ENCODE data around the gene SAMHD1. TPM values are rescaled to one million over a fixed set of nuclear protein-coding genes. Genes with fewer than 3 reads are reported as not detected.

The SAMHD1 gene
- total and polyA plus RNA-seq, 2 experiments from 2014 or later = 27.0 to 29.5 TPM

DNA sequence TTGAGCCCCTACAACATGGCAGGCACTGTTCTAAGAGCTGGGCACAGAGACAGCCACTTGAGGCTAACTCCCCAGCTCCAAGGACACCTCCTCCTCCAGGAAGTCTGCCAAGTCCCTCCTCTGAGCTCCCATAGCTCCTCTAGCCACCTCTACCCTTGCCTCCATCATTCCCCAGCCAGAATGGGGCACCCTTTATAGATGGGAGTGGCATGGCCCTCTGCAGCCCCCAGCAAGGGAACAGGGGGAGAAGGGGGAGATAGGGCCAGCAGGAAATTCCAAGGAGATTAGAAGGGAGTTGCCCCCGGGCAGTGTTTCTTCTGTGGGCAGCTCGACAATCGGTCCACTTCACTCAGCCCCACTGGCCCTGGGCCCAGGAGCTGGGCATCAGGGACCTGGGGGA lies 95.3 kb downstream of the SAMHD1 start:
- no peak overlapping the region for H3K27ac ChIP-seq
- no peak for DNase-seq (ENCODE audit: low spot score)
- H3K79me2 ChIP-seq = peaks cover 89% of the 10 kb centered on the region
- H3K9me3 ChIP-seq (ENCODE audit: low read depth) = no peaks in the 10 kb centered on the region
- H3K4me2 ChIP-seq = no peak overlapping the region
- H4K20me1 ChIP-seq (ENCODE audit: insufficient read depth, poor library complexity, severe bottlenecking) = peaks cover 52% of the 10 kb centered on the region
- H2AFZ ChIP-seq = no peak overlapping the region
- TF ChIP-seq CTCF (IDR thresholded peaks at IDR 0.05; ENCODE audit: poor library complexity) = no peak
- WGBS (ENCODE audit: low lambda C conversion rate, missing lambda C conversion rate) = 39% methylated on average over 3 of the region's 3 CpGs
- H3K4me1 ChIP-seq (ENCODE audit: insufficient read depth) = peaks cover 24% of the 10 kb centered on the region
- no peak overlapping the region for H3K4me3 ChIP-seq
- H3K9me2 ChIP-seq (replicated peaks; ENCODE audit: insufficient read depth) = no peaks in the 10 kb centered on the region
- no peaks in the 10 kb centered on the region for H3K36me3 ChIP-seq (replicated peaks; ENCODE audit: insufficient read depth, low read depth)
- H3K27me3 ChIP-seq = no peaks in the 10 kb centered on the region

DNA sequence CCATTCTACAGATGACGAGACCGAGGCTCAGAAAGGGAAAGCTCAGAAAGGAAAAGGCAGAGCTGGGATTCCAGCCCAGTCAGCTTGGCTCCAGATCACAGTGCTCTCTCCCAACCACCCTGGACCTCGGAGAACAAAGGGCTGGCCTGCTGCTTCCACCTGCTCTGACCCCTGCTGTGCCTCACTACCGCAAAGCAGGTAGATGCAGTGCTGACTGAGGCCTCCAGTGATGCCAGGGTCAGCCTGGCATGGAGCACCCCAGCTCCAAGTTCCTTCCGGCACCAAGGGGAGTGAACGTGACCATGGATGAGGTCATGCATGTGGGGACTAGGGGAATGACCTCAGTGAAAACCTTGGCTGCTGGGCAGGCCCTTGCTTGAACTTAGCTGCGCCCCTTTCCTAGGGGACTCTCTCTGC lies 96.3 kb downstream of the SAMHD1 start:
- Histone ChIP-seq H3K79me2 (peaks cover 89% of the 10 kb centered on the region), H3K4me3 (no peak overlapping the region), H3K9me2 (replicated peaks; ENCODE audit: insufficient read depth) (no peaks in the 10 kb centered on the region), H3K9me3 (ENCODE audit: low read depth) (no peaks in the 10 kb centered on the region), H3K4me2 (no peak overlapping the region), H2AFZ (no peak overlapping the region), H3K36me3 (replicated peaks; ENCODE audit: insufficient read depth, low read depth) (no peaks in the 10 kb centered on the region), H3K27ac (no peak overlapping the region), H3K4me1 (ENCODE audit: insufficient read depth) (peaks cover 16% of the 10 kb centered on the region), H3K27me3 (no peaks in the 10 kb centered on the region), H4K20me1 (ENCODE audit: insufficient read depth, poor library complexity, severe bottlenecking) (peaks cover 46% of the 10 kb centered on the region)
- no peak for TF ChIP-seq CTCF (IDR thresholded peaks at IDR 0.05; ENCODE audit: poor library complexity)
- TF ChIP-seq EZH2 (IDR thresholded peaks at IDR 0.05; ENCODE audit: borderline replicate concordance) = no peak
- TF ChIP-seq EZH2phosphoT487 (IDR thresholded peaks at IDR 0.05; ENCODE audit: low read depth, severe bottlenecking, unreplicated experiment) = no peak
- 92% methylated on average over 7 of the region's 7 CpGs for WGBS (ENCODE audit: low lambda C conversion rate, missing lambda C conversion rate)
- DNase-seq (ENCODE audit: low spot score) = no peak

DNA sequence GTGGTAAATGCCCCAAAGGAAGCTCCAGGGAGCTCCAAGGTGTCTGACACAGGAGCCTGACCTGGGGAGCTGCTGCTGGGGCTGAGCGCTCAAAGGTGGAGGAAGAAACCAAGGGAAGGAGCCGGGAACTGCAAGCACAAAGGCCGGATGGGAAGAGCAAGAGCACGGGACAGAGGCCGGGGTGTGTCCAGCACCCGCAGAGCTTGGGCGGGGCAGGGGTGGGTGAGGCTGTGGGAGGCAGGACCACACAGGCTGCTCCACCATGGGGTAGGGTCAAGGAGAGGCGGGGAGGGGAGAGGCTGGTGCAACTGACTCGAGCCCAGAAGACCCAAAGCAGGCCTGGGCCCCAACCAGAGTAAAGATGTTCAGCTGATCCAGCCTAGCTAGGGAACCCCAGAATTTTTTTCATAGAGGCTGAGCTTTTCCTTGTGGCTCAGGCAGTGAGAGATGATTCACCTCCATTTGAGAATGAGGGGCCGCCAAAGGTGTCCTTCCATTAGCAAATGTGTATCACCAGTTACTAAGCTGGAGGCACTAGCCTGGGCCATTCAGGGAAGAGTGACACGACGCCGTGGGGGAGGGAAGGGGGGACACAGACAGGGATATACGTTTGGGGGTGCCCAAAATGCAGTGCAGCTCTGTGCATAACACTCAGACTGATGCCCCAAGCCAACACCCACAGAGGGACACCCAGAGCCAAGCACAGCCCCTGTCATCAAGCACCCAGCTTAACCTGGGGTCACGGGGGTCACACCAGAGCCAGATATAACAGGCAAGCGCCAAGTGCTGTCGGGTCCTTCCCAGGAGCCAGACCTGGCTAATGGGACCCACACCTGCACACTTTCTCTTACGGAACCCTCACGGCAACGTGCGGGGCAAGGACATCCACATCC lies 96.9 kb downstream of the SAMHD1 start:
- Histone ChIP-seq H3K4me1 (ENCODE audit: insufficient read depth) (peaks cover 9% of the 10 kb centered on the region), H3K4me3 (no peak overlapping the region), H3K79me2 (peaks cover 89% of the 10 kb centered on the region), H3K9me3 (ENCODE audit: low read depth) (no peaks in the 10 kb centered on the region), H3K27ac (no peak overlapping the region), H3K4me2 (no peak overlapping the region), H4K20me1 (ENCODE audit: insufficient read depth, poor library complexity, severe bottlenecking) (peaks cover 40% of the 10 kb centered on the region), H3K27me3 (no peaks in the 10 kb centered on the region), H3K36me3 (replicated peaks; ENCODE audit: insufficient read depth, low read depth) (no peaks in the 10 kb centered on the region), H2AFZ (no peak overlapping the region), H3K9me2 (replicated peaks; ENCODE audit: insufficient read depth) (no peaks in the 10 kb centered on the region)
- WGBS (ENCODE audit: low lambda C conversion rate, missing lambda C conversion rate) = 89% methylated on average over 20 of the region's 21 CpGs
- TF ChIP-seq EZH2 (IDR thresholded peaks at IDR 0.05; ENCODE audit: borderline replicate concordance) = no peak
- TF ChIP-seq EZH2phosphoT487 (IDR thresholded peaks at IDR 0.05; ENCODE audit: low read depth, severe bottlenecking, unreplicated experiment) = no peak
- no peak for TF ChIP-seq CTCF (IDR thresholded peaks at IDR 0.05; ENCODE audit: poor library complexity)
- DNase-seq (ENCODE audit: low spot score) = no peak

All from hepatocyte (in vitro differentiated cells).